Peyer's patch (tissue), 4 donors: ENCODE data around the gene EPC1. TPM values are rescaled to one million over a fixed set of nuclear protein-coding genes. Genes with fewer than 3 reads are reported as not detected.

Source experiments
- DNase-seq, 3 donors: peaks; one replicate each; pipeline ENCODE4 v3.0.0-alpha.2; 2017 to 2019
- H3K27ac ChIP-seq, 4 donors: fragments of 200-600 bp; sonication (generic); one replicate each; pipeline ENCODE4 v1.5.1; 2016 to 2019
- H3K27me3 ChIP-seq, 2 donors: fragments of 200-600 bp; sonication (generic); one replicate each; pipeline ENCODE4 v1.5.1; 2019
- H3K36me3 ChIP-seq, 3 donors: fragments of 200-600 bp; sonication (generic); one replicate each; pipeline ENCODE4 v1.5.1; 2016 to 2019
- H3K4me1 ChIP-seq, 4 donors: fragments of 200-600 bp; sonication (generic); one replicate each; pipeline ENCODE4 v1.5.1; 2016 to 2019
- H3K4me3 ChIP-seq, 4 donors: fragments of 200-600 bp; sonication (generic); 1 replicate in 3 of 4; 2 replicates in 1 of 4; pipeline ENCODE4 v1.5.1; 2016 to 2019; ENCODE audit warnings: mild to moderate bottlenecking in 1 of 4
- H3K9me3 ChIP-seq, 4 donors: fragments of 200-600 bp; sonication (generic); one replicate each; pipeline ENCODE4 v1.5.1; 2016 to 2019; ENCODE audit warnings: mild to moderate bottlenecking in 1 of 4
- CTCF ChIP-seq, 6 experiments: fragments of 450-650 bp in 4 of 6; fragments of 200-600 bp in 2 of 6; sonication (generic) in 1 of 6; IDR thresholded peaks; one replicate each; pipeline ENCODE4 v1.5.1; 2017 to 2019; ENCODE audit warnings: antibody characterized with exemption in 6 of 6, mild to moderate bottlenecking in 3 of 6, moderate library complexity in 1 of 6
- POLR2A ChIP-seq, 2 donors: fragments of 450-650 bp; IDR thresholded peaks; one replicate each; pipeline ENCODE4 v1.5.1; 2017; ENCODE audit warnings: antibody characterized with exemption in 2 of 2, mild to moderate bottlenecking in 2 of 2, moderate library complexity in 2 of 2
- total RNA-seq, 4 donors: library from RNA; depleted of rRNA; stranded (reverse); fragments of >200 nt; gene quantifications; one replicate each; pipeline ENCODE4 v1.1.0, GENCODE V29; 2016

The EPC1 gene
- total RNA-seq, 4 donors from 2014 or later, result 41.5 to 77.6 (median 49.0) TPM

GRCh38 chr10:32330214-32330613, 16.7 kb downstream of the EPC1 start:
- H3K36me3 ChIP-seq, result no peaks in the 10 kb centered on the region
- no peak overlapping the region for H3K4me3 ChIP-seq
- H3K4me1 ChIP-seq, result peaks cover 0 to 83% (median 23%) of the 10 kb centered on the region in 4 donors
- H3K9me3 ChIP-seq, result no peaks in the 10 kb centered on the region
- H3K27ac ChIP-seq, result no peak overlapping the region
- H3K27me3 ChIP-seq, result no peaks in the 10 kb centered on the region
- DNase-seq, result no peak
- no peak for TF ChIP-seq POLR2A (IDR thresholded peaks at IDR 0.05)
- TF ChIP-seq CTCF (IDR thresholded peaks at IDR 0.05), result no peak

- no peaks in the 10 kb centered on the region for H3K36me3 ChIP-seq
- H3K4me3 ChIP-seq, result no peak overlapping the region
- no peak for TF ChIP-seq CTCF (IDR thresholded peaks at IDR 0.05)
- no peak for TF ChIP-seq POLR2A (IDR thresholded peaks at IDR 0.05)
- no peak overlapping the region for H3K27ac ChIP-seq
- no peaks in the 10 kb centered on the region for H3K9me3 ChIP-seq
- no peaks in the 10 kb centered on the region for H3K27me3 ChIP-seq
- peaks cover 0 to 71% (median 20%) of the 10 kb centered on the region in 4 donors for H3K4me1 ChIP-seq
- DNase-seq, result no peak
Measured at GRCh38 chr10:32329061-32329460, 17.9 kb downstream of the EPC1 start.

- H3K4me3 ChIP-seq, result no peak overlapping the region
- DNase-seq, result no peak
- H3K36me3 ChIP-seq, result no peaks in the 10 kb centered on the region
- H3K9me3 ChIP-seq, result no peaks in the 10 kb centered on the region
- TF ChIP-seq POLR2A (IDR thresholded peaks at IDR 0.05) (no peak), CTCF (IDR thresholded peaks at IDR 0.05) (no peak)
- H3K27me3 ChIP-seq, result no peaks in the 10 kb centered on the region
- peaks cover 0 to 67% (median 20%) of the 10 kb centered on the region in 4 donors for H3K4me1 ChIP-seq
- no peak overlapping the region for H3K27ac ChIP-seq
Measured at GRCh38 chr10:32328499-32328898, 18.5 kb downstream of the EPC1 start.

- Histone ChIP-seq H3K27me3 (no peaks in the 10 kb centered on the region), H3K4me1 (peaks cover 0 to 56% (median 14%) of the 10 kb centered on the region in 4 donors), H3K36me3 (no peaks in the 10 kb centered on the region), H3K27ac (no peak overlapping the region), H3K4me3 (no peak overlapping the region), H3K9me3 (no peaks in the 10 kb centered on the region)
- TF ChIP-seq CTCF (IDR thresholded peaks at IDR 0.05) (no peak), POLR2A (IDR thresholded peaks at IDR 0.05) (no peak)
- DNase-seq, result no peak
Measured at GRCh38 chr10:32327364-32327691, 19.6 kb downstream of the EPC1 start.

GRCh38 chr10:32326680-32327363, 20.1 kb downstream of the EPC1 start:
- Histone ChIP-seq H3K36me3 (no peaks in the 10 kb centered on the region), H3K4me1 (peaks cover 0 to 51% (median 11%) of the 10 kb centered on the region in 4 donors), H3K27me3 (no peaks in the 10 kb centered on the region), H3K27ac (no peak overlapping the region), H3K9me3 (no peaks in the 10 kb centered on the region), H3K4me3 (no peak overlapping the region)
- no peak for TF ChIP-seq CTCF (IDR thresholded peaks at IDR 0.05)
- no peak for TF ChIP-seq POLR2A (IDR thresholded peaks at IDR 0.05)
- no peak for DNase-seq
